HL-60 (cell line): ENCODE results near the gene PIK3CB.
A peak's percentile ranks its signal among the peaks of the same experiment; 100 is the strongest.
"Not testable (repeated sequence)": the region's sequence is repeated elsewhere in the genome, so short reads cannot be mapped to it uniquely, and the experiment has no call there.

Experiments used
- DNase-seq, 2 experiments: peaks; one replicate each; pipeline ENCODE4 v3.0.0-alpha.2; 2010 to 2020; ENCODE audit warnings: low read depth in 1 of 2, low spot score in 1 of 2
- H3K27ac ChIP-seq: fragments of 250-450 bp; sonication (Bioruptor Pico); replicated peaks from 2 replicates; pipeline ENCODE4 v1.5.1; 2020; ENCODE audit warnings: mild to moderate bottlenecking, moderate library complexity
- H3K27me3 ChIP-seq: fragments of 250-450 bp; sonication (Bioruptor Pico); 2 replicates; pipeline ENCODE4 v1.5.1; 2021; ENCODE audit warnings: mild to moderate bottlenecking, moderate library complexity; ENCODE audit not compliant: insufficient read depth, poor library complexity, severe bottlenecking
- H3K4me3 ChIP-seq: replicated peaks from 2 replicates; pipeline ENCODE4 v1.5.1; 2011; ENCODE audit warnings: mild to moderate bottlenecking, control low read depth, low read length; ENCODE audit not compliant: insufficient read depth
- CTCF ChIP-seq: IDR thresholded peaks from one replicate; pipeline ENCODE4 v1.5.1; 2011; ENCODE audit warnings: low read length, control low read depth, inconsistent platforms; ENCODE audit not compliant: insufficient read depth
- GABPA ChIP-seq: IDR thresholded peaks from 2 replicates; pipeline ENCODE4 v1.6.1; 2012; ENCODE audit warnings: low read depth
- POLR2AphosphoS5 ChIP-seq: IDR thresholded peaks from 2 replicates; pipeline ENCODE4 v1.6.1; 2012; ENCODE audit warnings: low read depth
- REST ChIP-seq: IDR thresholded peaks from 2 replicates; pipeline ENCODE4 v1.6.1; 2012; ENCODE audit warnings: low read depth; ENCODE audit not compliant: insufficient replicate concordance
- SPI1 ChIP-seq: IDR thresholded peaks from 2 replicates; pipeline ENCODE4 v1.6.1; 2012; ENCODE audit warnings: low read depth, mild to moderate bottlenecking, borderline replicate concordance

The PIK3CB gene

GRCh38 chr3:138785951-138786350 lies 48.8 kb downstream of the PIK3CB start:
- no peaks in the 10 kb centered on the region for H3K27me3 ChIP-seq
- no peak overlapping the region for H3K4me3 ChIP-seq
- no peak for TF ChIP-seq POLR2AphosphoS5
- no peak for TF ChIP-seq SPI1
- TF ChIP-seq CTCF, result no peak
- no peak for TF ChIP-seq GABPA
- no peak for TF ChIP-seq REST
- no peak for DNase-seq
- peak overlapping the region; percentile 70 for H3K27ac ChIP-seq

GRCh38 chr3:138785362-138785857 lies 49.3 kb downstream of the PIK3CB start:
- not testable (repeated sequence) for DNase-seq, H3K27ac ChIP-seq, H3K27me3 ChIP-seq, H3K4me3 ChIP-seq

- TF ChIP-seq POLR2AphosphoS5 (no peak), CTCF (no peak), GABPA (no peak), REST (no peak), SPI1 (no peak)
- H3K4me3 ChIP-seq, result no peak overlapping the region
- H3K27ac ChIP-seq, result no peak overlapping the region
- DNase-seq, result no peak
- no peaks in the 10 kb centered on the region for H3K27me3 ChIP-seq
Measured at GRCh38 chr3:138782755-138783154, 52.0 kb downstream of the PIK3CB start.

- Histone ChIP-seq H3K27ac (no peak overlapping the region), H3K27me3 (no peaks in the 10 kb centered on the region)
- TF ChIP-seq SPI1 (no peak), POLR2AphosphoS5 (no peak), GABPA (no peak), REST (no peak)
Measured at GRCh38 chr3:138781012-138781470, 53.7 kb downstream of the PIK3CB start.

More at GRCh38 chr3:138781012-138781470, 53.7 kb downstream of the PIK3CB start:
- no peak overlapping the region for H3K4me3 ChIP-seq
- no peak for DNase-seq
